ENCODE measurements around the gene MTMR11. TPM values are rescaled to one million over a fixed set of nuclear protein-coding genes. Genes with fewer than 3 reads are reported as not detected.
A peak's percentile ranks its signal among the peaks of the same experiment; 100 is the strongest.

Gene MTMR11
- total and polyA plus RNA-seq, 10 of the 15 experiments (the other 5 are each of a cell fraction or from before 2014, with no cell fraction given), result 0.35 to 1.1 (median 0.73) TPM

DNA sequence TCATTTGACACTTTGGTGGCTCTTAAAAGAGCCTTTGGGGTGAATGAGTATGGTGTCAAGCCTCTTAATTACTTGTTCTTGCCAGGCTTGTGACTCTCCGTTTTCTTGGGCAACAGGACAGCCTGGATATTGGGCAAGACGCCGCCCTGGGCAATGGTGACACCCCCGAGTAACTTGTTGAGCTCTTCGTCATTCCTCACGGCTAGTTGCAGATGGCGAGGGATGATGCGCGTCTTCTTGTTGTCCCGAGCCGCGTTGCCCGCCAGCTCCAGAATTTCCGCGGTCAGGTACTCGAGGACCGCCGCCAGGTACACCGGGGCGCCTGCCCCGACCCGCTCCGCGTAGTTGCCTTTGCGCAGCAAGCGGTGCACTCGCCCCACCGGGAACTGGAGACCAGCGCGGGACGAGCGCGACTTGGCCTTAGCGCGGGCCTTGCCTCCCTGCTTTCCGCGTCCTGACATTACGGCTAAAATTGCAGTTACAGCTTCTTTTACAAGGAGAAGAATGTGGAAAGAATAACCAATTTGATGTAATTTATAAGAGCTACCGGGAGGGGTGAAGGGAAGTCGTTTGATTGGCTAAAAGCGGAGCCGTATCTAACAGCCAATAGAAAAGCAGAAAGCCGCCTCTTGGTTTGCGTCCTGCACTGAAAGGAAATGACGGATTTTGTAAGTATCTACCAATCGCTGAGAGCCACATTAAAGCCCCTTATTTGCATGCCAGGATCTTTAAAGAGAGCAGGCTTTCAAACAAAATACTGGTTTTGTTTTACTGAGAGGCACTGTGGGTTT lies 49.0 kb downstream of the MTMR11 start (continued):
- no peak for TF ChIP-seq JUND (IDR thresholded peaks at IDR 0.05; ENCODE audit: low read depth, low read length)
- no peak for TF ChIP-seq YBX1 (IDR thresholded peaks at IDR 0.05)
- no peak for TF ChIP-seq RCOR1 (conservative IDR thresholded peaks at IDR 0.05; ENCODE audit: low read depth, low read length)
- TF ChIP-seq MTA2 (IDR thresholded peaks at IDR 0.05; ENCODE audit: low read depth), result peak; percentile 28; the same call in 1 of the 2 replicates
- TF ChIP-seq, protein P1, sequence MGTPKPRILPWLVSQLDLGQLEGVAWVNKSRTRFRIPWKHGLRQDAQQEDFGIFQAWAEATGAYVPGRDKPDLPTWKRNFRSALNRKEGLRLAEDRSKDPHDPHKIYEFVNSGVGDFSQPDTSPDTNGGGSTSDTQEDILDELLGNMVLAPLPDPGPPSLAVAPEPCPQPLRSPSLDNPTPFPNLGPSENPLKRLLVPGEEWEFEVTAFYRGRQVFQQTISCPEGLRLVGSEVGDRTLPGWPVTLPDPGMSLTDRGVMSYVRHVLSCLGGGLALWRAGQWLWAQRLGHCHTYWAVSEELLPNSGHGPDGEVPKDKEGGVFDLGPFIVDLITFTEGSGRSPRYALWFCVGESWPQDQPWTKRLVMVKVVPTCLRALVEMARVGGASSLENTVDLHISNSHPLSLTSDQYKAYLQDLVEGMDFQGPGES (IDR thresholded peaks at IDR 0.05), result no peak
- TF ChIP-seq RELA (IDR thresholded peaks at IDR 0.05; ENCODE audit: borderline replicate concordance, partially characterized antibody), result no peak
- TF ChIP-seq, protein P2, sequence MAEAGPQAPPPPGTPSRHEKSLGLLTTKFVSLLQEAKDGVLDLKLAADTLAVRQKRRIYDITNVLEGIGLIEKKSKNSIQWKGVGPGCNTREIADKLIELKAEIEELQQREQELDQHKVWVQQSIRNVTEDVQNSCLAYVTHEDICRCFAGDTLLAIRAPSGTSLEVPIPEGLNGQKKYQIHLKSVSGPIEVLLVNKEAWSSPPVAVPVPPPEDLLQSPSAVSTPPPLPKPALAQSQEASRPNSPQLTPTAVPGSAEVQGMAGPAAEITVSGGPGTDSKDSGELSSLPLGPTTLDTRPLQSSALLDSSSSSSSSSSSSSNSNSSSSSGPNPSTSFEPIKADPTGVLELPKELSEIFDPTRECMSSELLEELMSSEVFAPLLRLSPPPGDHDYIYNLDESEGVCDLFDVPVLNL (IDR thresholded peaks at IDR 0.05; ENCODE audit: low read depth, low read length), result no peak
- TF ChIP-seq, protein P3, sequence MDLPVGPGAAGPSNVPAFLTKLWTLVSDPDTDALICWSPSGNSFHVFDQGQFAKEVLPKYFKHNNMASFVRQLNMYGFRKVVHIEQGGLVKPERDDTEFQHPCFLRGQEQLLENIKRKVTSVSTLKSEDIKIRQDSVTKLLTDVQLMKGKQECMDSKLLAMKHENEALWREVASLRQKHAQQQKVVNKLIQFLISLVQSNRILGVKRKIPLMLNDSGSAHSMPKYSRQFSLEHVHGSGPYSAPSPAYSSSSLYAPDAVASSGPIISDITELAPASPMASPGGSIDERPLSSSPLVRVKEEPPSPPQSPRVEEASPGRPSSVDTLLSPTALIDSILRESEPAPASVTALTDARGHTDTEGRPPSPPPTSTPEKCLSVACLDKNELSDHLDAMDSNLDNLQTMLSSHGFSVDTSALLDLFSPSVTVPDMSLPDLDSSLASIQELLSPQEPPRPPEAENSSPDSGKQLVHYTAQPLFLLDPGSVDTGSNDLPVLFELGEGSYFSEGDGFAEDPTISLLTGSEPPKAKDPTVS (IDR thresholded peaks at IDR 0.05; ENCODE audit: low read depth, low read length), result no peak
- TF ChIP-seq TCF3 (IDR thresholded peaks at IDR 0.05; ENCODE audit: borderline replicate concordance, insufficient read depth, low read depth, low read length), result peak; percentile 71
- no peak for TF ChIP-seq SUPT20H (IDR thresholded peaks at IDR 0.05; ENCODE audit: borderline replicate concordance, control insufficient read depth, low read depth, low read length)
- TF ChIP-seq CBX3 (IDR thresholded peaks at IDR 0.05; ENCODE audit: borderline replicate concordance, low read depth), result no peak
- TF ChIP-seq, protein P4, sequence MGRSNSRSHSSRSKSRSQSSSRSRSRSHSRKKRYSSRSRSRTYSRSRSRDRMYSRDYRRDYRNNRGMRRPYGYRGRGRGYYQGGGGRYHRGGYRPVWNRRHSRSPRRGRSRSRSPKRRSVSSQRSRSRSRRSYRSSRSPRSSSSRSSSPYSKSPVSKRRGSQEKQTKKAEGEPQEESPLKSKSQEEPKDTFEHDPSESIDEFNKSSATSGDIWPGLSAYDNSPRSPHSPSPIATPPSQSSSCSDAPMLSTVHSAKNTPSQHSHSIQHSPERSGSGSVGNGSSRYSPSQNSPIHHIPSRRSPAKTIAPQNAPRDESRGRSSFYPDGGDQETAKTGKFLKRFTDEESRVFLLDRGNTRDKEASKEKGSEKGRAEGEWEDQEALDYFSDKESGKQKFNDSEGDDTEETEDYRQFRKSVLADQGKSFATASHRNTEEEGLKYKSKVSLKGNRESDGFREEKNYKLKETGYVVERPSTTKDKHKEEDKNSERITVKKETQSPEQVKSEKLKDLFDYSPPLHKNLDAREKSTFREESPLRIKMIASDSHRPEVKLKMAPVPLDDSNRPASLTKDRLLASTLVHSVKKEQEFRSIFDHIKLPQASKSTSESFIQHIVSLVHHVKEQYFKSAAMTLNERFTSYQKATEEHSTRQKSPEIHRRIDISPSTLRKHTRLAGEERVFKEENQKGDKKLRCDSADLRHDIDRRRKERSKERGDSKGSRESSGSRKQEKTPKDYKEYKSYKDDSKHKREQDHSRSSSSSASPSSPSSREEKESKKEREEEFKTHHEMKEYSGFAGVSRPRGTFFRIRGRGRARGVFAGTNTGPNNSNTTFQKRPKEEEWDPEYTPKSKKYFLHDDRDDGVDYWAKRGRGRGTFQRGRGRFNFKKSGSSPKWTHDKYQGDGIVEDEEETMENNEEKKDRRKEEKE (IDR thresholded peaks at IDR 0.05), result peak; percentile 79
- TF ChIP-seq, protein P5, sequence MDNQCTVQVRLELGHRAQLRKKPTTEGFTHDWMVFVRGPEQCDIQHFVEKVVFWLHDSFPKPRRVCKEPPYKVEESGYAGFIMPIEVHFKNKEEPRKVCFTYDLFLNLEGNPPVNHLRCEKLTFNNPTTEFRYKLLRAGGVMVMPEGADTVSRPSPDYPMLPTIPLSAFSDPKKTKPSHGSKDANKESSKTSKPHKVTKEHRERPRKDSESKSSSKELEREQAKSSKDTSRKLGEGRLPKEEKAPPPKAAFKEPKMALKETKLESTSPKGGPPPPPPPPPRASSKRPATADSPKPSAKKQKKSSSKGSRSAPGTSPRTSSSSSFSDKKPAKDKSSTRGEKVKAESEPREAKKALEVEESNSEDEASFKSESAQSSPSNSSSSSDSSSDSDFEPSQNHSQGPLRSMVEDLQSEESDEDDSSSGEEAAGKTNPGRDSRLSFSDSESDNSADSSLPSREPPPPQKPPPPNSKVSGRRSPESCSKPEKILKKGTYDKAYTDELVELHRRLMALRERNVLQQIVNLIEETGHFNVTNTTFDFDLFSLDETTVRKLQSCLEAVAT (IDR thresholded peaks at IDR 0.05), result peak; percentile 97
- TF ChIP-seq MYB (IDR thresholded peaks at IDR 0.05; ENCODE audit: borderline replicate concordance, low read depth, low read length), result no peak
- TF ChIP-seq, protein P6, sequence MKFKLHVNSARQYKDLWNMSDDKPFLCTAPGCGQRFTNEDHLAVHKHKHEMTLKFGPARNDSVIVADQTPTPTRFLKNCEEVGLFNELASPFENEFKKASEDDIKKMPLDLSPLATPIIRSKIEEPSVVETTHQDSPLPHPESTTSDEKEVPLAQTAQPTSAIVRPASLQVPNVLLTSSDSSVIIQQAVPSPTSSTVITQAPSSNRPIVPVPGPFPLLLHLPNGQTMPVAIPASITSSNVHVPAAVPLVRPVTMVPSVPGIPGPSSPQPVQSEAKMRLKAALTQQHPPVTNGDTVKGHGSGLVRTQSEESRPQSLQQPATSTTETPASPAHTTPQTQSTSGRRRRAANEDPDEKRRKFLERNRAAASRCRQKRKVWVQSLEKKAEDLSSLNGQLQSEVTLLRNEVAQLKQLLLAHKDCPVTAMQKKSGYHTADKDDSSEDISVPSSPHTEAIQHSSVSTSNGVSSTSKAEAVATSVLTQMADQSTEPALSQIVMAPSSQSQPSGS (IDR thresholded peaks at IDR 0.05; ENCODE audit: low read length), result no peak
- peak; percentile 17; the same call in 1 of the 2 replicates for TF ChIP-seq IKZF1 (conservative IDR thresholded peaks at IDR 0.05)
- TF ChIP-seq MTA3 (IDR thresholded peaks at IDR 0.05; ENCODE audit: borderline replicate concordance, low read length), result no peak; the same call in 1 of the 2 replicates
- no peak for TF ChIP-seq HDAC2 (IDR thresholded peaks at IDR 0.05)
- TF ChIP-seq RFX5 (IDR thresholded peaks at IDR 0.05; ENCODE audit: low read depth, low read length), result 0 out of 2 replicates have a peak, but pooled peaks have one; percentile 32
- TF ChIP-seq ZZZ3 (IDR thresholded peaks at IDR 0.05; ENCODE audit: control insufficient read depth, insufficient read length, low read depth), result no peak

Data from GM12878 (cell line).